Stimulated activated naive CD4-positive, alpha-beta T cell (primary cell): Measurements from ENCODE around the gene MACROH2A2.
"Not testable (repeated sequence)": the region's sequence is repeated elsewhere in the genome, so short reads cannot be mapped to it uniquely, and the experiment has no call there.

Experiments used
- DNase-seq, 6 experiments: peaks; one replicate each; lab custom pipeline; 2025; lab: John Stamatoyannopoulos, UW

MACROH2A2 gene

DNA sequence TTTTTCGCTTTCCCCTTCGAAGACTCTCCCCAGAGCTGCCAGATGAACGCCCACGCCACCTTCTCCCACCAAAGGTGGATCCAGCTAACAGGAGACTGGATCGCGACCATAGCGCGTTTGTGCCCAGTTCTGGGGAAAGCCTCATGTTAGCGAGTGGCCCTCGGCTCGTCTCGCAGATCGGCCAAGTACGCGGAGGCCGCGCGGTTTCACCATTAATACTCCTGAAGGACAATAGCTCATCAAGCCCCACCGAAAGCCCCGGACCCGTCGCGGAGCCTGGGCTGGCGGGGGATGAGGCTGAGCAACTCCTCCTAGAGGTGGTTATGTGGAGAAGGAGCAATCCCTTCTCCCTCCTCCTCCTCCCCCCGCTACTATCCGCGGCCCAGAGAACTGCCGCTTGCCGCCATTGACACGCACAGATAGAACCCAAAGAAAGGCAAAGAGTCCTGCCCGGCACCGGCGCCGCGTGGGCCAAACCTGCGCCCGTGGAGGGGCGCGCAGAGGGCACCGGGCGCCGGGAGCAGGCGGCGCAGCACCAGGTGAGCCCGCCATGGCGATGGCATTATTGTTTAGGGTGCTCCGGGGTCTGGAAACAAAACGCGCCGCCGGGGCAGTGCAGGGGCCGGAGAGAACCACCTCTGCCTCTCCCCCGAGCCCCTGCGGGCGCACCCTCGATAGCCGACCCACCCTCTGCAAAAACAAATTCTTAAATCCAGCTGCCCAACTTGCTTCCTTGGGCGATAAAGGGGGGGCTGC is at the start of gene MACROH2A2:
Gene MACROH2A2, plus strand, starts transcription at position 385 of the 756 bp plus-strand sequence. CDS start 22,813 bp downstream, outside the sequence.
- DNase-seq = no peak

DNA sequence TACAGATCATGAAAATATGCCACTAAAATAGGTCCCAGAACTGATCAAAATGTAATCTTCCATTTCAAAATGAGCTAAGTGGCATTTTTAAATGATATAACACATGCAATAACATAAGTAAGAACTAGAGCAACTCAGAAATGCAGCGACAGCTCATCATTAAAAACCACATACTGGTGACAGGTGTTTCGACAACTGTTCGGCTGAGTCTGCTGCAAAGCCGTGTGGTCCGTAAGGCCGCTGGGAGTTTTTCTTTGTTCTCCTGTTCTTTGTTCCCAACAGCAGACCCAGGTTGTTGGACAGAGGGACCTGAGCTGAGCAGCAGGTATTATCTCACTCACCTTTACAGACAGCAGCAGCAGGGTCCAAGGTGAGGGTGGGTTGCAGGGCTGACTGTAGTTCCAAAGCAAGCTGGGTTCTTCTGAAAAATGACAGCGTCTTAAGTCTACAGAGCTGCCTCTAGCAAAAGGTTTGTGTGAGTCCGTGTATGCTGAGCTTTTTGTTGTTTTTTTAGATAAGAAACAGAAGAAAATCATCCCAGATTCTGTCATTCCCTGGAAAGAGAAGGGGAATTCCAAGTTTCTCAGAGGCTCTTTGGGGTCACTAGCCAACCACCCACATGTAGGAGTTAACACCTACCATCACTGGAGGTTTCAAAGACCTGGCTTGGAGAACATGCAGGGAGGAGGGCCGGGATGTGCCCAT is 45.4 kb upstream of the MACROH2A2 start:
- DNase-seq = no peak

DNA sequence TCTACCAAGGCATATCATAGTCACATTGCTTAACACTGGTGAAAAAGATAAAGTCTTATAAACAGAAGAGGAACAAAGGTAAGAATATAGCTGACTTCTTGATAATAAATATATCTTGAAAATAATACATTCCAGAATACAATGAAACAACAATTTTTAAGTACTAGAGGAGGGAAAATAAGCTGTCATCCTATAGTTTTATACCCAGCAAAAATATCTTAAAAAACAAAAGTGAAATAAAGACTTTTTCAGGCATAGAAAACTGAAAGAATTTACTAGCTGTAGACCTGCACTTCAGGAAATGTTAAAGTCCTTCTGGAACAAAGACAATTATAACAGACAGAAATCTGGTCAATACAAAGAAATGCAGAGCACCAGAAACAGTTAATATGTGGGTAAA is 21.4 kb upstream of the MACROH2A2 start:
- DNase-seq = no peak

DNA sequence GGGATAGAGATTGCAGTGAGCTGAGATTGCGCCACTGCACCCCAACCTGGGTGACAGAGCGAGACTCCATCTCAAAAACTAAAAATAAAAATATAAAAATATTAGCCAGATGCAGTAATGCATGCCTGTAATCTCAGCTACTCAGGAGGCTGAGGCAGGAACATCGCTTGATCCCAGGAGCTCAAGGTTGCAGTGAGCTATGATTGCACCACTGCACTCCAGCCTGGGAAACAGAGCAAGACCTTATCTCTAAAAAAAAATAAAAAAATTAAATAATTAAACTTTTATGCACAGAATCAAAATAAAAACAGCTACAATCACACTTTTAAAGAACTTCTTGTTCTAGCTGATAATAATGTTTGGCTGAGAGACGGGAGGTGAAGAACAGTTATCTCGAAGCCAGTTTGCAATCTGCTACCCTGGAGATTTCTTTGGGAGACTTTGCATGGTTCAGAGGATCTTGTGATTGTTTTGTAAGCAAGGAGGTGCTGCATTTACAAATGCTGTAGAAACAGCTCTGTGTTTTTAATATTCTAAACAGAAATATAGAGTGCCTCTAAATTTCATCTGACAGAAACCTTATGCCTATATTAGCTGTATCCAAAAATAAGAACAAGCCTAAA is 19.9 kb upstream of the MACROH2A2 start:
- DNase-seq = no peak

DNA sequence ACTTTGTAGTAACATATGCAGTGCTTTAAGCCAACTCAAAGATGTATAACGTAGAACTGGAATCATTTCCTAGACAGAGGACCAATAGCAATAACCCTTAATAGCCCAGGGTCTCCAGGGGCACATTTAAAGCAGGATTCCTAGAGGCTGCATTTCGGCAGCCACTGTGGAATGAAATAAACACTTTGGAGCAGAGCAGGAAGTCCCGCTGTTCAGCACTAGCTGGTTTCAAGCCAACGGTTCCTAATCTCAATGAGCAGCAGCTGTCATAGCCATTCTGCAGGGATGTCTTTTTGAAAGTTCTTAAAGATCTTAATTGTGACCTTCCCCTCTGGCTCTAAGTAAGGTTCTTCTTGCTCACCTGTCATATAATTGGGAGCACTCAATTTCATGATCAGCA is 18.4 kb upstream of the MACROH2A2 start:
- no peak for DNase-seq

DNA sequence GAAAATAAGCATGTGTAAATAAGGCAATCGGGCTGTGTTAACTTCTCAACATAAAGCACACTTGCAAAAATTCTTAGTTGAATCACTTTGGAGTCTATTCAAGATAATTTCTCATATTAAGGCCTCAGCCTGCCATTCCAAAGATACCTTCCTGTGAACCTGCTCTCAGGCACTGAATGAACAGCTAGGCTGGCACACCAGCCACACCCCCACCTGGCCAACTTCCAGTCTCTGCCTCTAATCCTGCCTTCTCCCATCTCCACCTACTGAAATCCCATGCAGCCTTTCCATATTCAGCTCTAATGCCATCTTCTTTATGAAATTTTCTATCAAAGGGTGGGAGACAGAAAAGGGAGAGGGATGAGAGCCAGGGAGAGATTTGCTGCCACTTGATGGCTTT is 17.1 kb upstream of the MACROH2A2 start:
- DNase-seq = no peak

DNA sequence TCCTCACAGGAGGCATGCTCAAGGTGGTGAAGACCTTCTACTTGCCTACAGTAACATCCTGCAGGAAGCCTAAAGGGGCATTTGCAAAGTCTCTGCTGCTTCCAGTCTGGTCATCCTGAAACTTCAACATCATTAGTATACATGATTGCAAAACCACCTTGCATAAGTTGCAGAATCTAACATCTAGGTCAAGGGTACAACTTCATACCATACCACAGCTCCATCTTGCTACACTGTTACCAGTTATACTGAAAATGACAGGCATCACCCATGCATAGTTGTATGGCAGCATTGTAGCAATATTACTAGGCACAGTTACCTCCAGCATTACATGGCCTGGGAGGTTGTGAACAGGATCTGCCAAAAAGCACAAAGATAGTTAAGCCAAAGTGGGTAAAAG is 13.7 kb upstream of the MACROH2A2 start:
- no peak for DNase-seq

DNA sequence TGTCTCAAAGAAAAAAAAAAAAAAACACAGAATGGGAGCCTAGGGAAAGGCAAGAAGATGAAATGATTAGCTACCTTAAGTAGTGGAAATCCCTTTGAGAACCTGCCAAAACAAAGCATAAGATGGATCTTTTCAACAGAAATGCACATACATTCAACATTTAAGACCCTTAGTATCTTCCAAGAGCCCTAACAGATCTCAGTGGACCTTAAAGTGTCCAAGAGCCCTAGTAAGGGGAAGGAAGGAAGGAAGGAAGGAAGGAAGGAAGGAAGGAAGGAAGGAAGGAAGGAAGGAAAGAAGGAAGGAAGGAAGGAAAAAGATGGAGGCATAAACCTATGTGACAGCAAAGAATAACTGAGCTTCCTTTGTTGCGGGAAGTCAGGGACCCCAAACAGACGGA is 11.6 kb upstream of the MACROH2A2 start:
- no peak for DNase-seq

DNA sequence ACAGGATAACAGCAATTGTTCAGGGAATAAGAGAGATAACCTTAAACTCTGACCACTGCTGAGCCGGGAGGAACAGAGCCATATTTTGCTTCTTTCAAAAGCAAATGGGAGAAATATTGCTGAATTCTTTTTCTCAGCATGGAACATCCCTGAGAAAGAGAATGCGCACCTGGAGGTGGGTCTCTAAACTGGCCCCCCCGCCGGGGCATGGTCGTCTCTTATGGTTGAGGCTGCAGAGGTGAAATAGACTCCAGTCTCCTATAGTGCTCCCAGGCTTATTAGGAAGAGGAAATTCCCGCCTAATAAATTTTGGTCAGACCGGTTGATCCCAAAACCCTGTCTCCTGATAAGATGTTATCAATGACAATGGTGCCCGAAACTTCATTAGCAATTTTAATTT is 10.9 kb upstream of the MACROH2A2 start:
- DNase-seq = not testable (repeated sequence)

DNA sequence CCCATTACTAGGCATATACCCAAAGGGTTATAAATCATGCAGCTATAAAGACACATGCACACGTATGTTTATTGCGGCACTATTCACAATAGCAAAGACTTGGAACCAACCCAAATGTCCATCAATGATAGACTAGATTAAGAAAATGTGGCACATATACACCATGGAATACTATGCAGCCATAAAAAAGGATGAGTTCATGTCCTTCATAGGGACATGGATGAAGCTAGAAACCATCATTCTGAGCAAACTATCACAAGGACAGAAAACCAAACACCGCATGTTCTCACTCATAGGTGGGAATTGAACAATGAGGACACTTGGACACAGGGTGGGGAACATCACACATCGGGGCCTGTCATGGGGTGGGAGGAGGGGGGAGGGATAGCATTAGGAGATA is 5.6 kb upstream of the MACROH2A2 start:
- DNase-seq = not testable (repeated sequence)

DNA sequence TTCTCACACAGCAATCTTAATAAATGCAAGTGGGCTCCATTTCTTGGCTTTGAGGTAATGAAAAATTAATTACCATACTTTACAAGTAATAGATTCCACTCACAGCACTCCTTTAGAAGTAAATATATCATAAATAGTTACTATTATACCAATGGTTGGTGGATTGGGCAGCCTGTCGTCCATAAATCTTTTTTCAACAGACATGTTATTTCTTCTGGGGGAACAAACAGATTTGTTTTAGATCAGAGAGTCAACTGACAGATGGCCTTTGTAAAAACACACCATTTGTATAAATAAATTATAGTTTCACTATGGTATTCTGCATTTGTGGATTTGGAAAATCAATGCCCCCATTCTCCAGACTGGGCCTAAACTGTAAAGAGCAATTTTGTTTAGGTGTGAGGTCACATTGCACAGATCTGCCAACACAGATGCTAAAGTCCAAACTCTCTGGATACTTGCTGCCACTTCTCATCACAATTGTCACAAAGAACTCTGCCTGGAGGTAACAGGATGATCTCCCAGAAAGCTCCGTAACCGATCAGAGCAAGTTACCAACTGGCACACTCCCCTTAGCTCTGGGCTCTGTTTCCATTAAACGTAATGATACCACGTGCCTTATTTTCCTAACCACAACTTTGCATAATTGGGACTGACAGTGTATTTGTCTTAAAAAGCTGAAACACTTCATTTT is 4.5 kb upstream of the MACROH2A2 start:
- no peak for DNase-seq

DNA sequence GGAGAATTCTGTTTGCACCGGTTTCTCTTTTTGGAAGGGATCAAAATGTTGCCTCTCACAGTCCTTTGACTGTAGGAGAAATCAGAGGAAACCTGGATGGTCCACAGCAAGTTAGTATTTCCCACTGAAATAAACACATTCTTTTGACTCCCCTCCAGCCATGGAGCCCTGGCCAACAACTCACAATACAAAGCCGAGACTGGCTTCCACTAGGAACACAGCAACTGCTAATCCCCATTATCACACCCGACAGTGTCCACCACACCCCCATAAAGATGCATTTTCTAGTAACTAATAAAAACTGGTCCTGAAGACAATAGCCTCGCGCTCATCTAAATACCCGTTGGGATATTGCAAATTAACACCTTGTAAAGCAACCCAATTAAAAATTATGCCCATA is 798 bp upstream of the MACROH2A2 start:
- no peak for DNase-seq

DNA sequence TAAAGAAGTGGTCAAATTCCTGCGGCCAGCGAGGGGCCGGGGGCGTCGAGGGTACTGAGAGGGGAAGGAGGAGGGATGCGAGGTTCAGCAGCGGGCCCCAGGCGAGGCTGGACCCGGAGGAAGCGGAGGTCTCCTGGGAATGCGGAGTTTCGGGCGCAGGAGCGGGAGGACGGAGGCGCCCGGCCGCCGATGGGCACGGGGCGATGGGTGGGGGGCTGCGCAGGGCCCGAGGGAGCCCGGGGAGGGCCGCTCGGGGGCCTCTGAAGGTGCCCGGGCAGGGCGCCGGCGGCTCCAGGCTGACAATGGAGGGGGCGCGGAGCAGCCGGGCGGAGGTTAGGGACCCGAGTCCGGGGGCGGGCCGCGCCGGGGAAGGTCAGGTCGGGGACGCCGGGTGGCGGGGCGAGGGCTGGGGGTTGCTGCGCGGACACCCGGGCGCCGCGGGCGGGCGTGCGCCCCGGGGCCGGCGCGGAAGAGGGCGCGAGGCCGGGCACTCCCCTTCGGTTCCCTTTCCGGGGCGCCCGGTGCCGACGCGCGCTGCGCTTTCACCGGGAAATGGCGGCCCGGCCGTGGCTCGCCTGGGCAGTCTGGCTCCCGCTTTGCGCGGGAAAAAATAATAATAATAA is 683 bp downstream of the MACROH2A2 start:
- no peak for DNase-seq

DNA sequence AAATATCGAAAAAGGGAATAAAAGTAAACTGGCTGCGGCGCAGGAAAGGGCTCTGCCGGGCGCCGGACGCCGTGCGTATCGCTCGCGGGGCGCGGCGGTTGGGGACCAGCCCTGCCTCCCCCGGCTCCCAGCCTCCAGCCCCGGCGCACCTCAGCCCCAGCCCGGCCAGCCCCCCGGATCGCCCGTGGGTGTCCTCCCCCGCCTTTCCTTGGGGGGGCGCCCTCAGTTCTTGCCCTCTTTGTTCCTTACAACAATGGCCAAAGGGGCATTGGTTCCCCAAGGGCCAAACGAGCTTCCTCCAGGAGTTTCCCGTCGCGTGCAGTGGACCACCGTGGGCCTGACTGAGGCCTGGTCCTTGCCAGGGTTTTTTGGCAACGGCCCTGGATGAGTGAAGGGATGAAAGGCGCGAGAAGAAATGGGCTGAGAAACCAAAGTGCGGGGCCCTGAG is 1.2 kb downstream of the MACROH2A2 start:
- DNase-seq = no peak

DNA sequence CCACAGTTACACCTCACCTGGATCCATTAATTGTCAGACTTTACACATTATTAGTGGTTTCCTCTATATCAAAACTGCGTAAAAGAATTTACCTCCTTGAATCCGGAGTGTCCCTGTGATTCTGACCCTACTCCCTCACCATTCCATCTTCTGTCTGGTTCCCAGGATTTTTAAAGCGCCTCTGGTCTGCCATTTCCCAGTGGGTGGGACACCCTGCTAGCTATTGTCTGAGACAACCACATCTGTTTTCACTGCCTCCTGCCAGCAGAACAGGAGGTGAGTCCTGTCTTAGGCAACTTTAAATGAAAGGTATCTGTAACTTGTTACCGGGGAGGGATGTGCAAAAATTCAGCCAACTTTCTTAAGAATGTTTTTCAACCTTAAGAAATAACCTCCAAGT is 2.3 kb downstream of the MACROH2A2 start:
- no peak for DNase-seq

DNA sequence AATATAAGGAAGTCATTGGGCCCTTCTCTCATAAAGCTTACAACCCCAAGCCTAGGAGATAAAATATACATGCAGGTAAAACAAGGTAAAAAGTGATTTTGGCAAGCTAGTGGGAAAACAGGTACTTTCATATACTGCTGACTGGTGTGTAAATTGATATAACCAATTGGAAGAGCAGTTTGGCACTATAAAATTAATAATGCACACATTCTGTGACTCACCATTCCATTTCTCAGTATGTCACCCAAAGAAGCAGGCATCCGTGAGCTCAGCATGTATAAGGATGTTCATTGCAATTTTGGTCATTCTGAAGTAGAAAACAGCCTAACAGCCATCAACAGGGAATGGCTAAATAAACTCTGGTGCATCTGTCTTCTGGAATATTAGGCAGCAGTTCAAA is 2.9 kb downstream of the MACROH2A2 start:
- DNase-seq = no peak

DNA sequence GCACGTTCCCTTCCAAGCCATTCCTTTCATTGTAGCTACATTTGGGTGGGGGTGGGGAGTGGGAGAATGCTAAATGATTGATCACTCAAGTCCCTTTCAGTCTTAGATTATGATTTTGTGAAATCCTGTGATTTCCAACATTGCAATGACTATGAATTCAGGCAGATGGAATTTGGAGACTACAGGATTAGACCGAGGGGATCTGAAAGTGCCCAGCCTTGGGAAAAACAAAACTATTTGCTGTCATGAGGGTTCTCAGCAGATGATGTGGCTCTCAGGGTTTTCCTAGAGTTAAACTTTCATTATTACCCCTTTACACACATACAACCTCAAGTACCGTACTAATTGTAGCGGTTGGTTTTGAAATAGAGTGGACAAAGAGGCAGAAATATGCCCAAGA is 4.7 kb downstream of the MACROH2A2 start:
- DNase-seq = no peak

DNA sequence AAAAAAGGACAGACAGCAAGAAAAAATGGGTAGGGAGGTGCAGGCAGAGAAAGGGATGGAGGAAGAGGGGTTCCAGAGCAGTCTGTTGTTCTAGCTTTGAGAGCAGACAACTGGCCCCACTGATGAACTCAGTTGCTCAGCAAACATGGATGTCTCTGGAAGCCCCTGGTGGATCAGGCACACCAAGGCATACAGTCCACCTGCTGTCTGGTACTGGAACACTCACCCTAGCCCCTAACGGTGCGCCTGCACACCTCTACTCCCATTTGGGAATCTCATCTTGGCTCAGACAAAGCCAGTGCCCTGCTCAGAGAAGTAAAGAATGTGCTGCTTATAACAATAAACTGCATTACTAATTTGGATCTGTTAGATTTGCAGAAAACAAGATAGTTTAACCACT is 7.7 kb downstream of the MACROH2A2 start:
- no peak for DNase-seq

DNA sequence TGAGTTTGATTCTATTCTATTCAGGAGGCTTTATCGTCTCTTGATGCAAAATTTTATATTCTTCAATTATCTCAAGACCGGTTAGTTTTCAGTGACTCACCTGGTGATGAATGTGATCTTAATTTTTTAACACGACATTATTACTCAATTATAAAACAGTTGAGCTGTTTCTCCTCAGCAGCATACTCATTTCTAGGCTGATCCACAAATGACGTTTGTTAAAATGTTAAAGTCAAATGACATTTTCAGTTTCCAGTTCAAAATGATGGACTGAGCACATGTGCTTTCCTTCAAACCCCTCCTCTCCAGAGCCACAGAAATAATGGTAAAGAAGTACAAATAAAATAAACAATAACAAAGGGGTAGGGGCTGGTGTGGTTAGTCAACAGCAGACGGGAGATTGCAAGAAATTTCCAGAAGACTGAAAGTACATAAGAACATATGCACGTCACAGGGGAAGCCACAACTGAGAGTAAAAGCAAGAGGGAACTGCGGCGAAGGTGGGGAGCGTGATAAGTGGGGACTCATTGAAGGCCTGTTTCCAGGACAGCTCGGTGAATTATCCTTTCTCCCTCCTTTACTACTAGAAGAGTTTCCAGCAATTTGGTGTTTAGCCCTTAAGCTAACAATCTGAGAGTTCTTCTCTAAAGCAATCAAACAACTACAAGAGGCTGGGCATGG is 10.9 kb downstream of the MACROH2A2 start:
- no peak for DNase-seq

DNA sequence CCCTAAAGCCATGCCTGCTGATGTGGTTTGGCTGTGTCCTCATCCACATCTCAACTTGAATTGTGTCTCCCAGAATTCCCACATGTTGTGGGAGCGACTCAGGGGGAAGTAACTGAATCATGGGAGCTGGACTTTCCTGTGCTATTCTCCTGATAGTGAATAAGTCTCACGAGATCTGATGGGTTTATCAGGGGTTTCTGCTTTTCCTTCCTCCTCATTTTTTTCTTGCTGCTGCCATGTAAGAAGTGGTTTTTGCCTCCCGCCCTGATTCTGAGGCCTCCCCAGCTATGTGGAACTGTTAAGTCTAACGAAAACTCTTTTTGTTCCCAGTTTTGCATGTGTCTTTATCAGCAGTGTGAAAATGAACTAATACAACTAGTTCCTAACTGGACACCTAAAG is 11.8 kb downstream of the MACROH2A2 start:
- DNase-seq = no peak

DNA sequence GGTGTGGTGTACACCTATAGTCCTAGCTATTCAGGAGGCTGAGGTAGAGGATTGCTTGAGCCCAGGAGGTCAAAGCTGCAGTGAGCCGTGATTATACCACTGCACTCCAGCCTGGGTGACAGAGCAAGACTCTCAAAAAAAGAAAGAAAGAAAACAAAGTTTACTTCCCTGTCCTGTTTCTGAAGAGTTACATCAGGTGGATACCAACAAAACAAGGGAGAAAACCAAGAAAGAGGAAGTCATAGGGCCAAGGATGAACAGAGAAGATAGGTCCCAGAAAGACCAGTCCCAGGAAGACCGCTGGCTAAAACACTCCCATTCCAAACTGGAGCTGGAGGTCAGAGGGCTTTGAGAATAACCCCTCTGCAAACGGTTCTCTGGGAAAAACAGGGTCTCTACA is 13.5 kb downstream of the MACROH2A2 start:
- no peak for DNase-seq
